ENCODE results near the gene SEMA4D.

The SEMA4D gene

DNA sequence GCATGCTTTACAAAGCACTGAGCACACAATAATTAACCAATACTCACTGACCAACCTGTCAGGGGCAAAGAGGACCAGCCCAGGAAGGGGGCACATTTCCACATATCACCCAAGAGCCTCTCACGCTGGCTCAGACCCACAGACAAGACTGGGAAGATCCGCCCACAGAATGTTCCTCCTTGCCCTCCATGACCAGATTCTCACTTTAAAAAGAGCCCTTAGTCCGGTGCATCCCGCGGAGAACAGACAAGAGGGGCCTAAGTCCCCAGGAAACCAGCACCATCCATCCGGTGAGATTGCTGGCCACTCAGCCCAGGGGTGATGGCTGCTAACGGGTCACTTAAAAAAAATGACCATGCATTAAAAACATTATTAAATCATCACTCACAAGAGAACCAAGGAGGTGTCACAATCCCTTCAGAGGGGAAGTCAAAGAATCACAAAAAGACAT, 32.9 kb downstream of the SEMA4D start:
- POLR2A ChIA-PET (ENCODE audit: low non-redundant PET): interaction anchor here (0.5 kb wide), 1 partner anchor 17 kb away, joined by 3 read pairs; no protein-coding TSS in a partner anchor
- no peak overlapping the region for H3K27ac ChIP-seq
- CTCF ChIA-PET: no interaction called here
- DNase-seq (ENCODE audit: low spot score): no peak
- TF ChIP-seq, protein P1, sequence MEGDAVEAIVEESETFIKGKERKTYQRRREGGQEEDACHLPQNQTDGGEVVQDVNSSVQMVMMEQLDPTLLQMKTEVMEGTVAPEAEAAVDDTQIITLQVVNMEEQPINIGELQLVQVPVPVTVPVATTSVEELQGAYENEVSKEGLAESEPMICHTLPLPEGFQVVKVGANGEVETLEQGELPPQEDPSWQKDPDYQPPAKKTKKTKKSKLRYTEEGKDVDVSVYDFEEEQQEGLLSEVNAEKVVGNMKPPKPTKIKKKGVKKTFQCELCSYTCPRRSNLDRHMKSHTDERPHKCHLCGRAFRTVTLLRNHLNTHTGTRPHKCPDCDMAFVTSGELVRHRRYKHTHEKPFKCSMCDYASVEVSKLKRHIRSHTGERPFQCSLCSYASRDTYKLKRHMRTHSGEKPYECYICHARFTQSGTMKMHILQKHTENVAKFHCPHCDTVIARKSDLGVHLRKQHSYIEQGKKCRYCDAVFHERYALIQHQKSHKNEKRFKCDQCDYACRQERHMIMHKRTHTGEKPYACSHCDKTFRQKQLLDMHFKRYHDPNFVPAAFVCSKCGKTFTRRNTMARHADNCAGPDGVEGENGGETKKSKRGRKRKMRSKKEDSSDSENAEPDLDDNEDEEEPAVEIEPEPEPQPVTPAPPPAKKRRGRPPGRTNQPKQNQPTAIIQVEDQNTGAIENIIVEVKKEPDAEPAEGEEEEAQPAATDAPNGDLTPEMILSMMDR (conservative IDR thresholded peaks at IDR 0.05; ENCODE audit: low read depth): no peak

DNA sequence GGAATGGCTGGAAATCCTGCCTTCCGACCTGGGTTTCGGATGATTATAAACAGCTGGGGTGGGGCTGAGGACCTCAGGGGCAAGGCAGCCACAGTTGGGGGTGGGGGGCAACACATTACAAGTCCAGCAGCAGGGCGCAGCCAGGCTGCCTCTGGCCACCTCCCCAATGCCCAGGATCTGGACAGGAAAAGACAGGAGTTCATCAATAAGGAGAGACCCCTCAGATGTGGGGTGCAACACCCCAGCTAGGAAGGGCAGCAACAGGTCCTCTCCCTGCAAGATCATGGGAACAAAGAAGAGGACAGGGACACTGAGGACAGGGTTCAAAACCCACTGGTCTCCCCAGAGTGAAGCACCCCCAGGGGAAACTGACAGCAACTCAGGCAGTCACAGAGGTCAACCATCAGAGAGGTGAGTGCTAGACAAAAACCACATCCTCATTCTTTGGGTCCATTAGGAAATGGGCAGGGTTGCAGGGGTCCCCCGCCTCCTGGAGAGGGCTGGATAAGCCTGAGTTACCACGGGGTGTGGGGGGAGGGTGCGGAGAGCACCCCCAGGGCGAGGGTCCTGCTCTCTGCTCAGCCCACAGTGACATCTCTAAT, 33.5 kb downstream of the SEMA4D start:
- no peak overlapping the region for H3K27ac ChIP-seq
- DNase-seq (ENCODE audit: low spot score): no peak
- ChIA-PET POLR2A (ENCODE audit: low non-redundant PET) (interaction anchor here (0.5 kb wide), 1 partner anchor 18 kb away, joined by 3 read pairs; no protein-coding TSS in a partner anchor), CTCF (no interaction called here)
- TF ChIP-seq, protein P1 (conservative IDR thresholded peaks at IDR 0.05; ENCODE audit: low read depth): no peak

DNA sequence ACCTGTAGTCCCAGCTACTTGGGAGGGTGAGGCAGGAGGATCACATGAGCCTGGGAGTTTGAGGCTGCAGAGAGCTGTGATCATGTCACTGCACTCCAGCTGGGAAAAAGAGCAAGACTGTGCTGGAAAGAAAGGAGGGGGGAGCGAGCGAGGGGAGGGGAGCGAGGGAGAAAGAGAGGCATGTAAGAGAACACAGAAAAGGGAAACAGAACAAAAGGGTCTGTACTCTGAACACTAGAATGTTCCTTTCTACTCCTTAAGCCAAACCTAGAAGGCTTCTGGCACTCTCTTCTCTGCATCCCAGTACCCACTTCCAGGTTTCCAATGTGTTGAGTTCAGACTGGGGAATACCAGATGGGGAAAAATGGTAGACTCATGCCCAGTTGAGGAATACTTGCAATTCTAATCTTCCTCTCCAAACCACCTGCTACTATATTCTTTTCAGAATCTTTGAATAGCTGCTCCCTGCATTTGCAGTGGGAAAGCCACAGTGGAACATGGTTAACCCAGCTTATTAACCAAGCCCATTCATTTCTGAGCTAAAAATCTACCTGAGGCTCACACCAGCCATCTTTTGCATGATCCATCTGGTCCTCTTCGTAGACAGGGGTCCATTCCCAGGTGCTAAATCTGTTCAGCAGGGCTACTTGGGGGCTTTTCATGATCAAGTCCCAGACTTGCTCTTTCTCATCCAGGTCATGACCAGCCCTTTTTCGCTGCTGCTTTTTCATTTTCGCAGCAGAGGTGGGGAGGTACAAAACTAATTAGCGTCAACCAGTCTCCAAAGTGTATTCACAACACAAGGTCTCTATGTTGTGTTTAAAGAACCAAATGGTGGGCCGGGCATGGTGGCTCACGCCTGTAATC, 34.9 kb downstream of the SEMA4D start:
- ChIA-PET CTCF (interaction anchor here (1.4 kb wide), 1 partner anchor 36 kb away, joined by 3 read pairs; no protein-coding TSS in a partner anchor), POLR2A (ENCODE audit: low non-redundant PET) (no interaction called here)
- TF ChIP-seq, protein P1 (conservative IDR thresholded peaks at IDR 0.05; ENCODE audit: low read depth): no peak
- no peak for DNase-seq (ENCODE audit: low spot score)
- no peak overlapping the region for H3K27ac ChIP-seq

DNA sequence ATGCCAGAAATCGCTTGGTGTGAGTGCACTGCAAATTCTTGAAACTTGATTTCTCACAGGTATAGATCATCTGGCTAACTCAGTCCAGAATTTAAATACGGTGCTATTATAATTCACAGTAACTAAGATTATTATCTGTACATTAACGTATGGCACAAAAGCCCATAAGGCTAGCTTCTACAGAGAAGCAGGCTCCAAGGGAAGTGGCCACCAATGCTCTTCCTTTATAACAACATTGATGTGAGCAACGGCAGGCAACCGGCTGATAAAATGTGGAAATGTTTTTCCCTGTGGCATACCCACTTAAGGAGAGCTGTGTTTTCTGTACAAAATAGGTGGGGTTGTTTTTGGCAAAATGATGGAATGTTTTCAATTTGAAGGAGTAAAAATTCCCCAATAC, 35.7 kb downstream of the SEMA4D start:
- TF ChIP-seq, protein P1 (conservative IDR thresholded peaks at IDR 0.05; ENCODE audit: low read depth): no peak
- DNase-seq (ENCODE audit: low spot score): no peak
- CTCF ChIA-PET: interaction anchor here (0.5 to 1.4 kb wide), 3 partner anchors 36 to 1413 kb away, joined by 3 to 5 read pairs (median 4); no protein-coding TSS in a partner anchor
- H3K27ac ChIP-seq: no peak overlapping the region
- POLR2A ChIA-PET (ENCODE audit: low non-redundant PET): no interaction called here

DNA sequence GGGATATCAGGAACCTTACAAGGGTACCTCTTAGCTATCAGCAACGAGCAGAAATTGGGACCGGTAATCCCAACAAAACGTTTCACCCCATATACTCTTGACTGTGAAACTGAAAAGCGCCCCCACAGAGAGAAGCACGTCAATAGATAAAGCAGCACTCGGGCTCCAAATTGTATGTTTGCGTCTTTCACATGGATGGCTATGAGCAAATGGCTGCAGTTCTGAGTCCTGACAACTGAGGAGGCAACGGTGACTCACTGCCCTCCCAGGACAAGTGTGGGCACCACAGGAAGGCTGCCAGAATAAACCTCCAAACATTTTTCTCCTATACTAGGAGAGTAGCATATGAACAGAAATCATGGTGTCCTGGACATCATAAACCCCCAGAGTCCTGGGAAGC, 36.6 kb downstream of the SEMA4D start:
- TF ChIP-seq, protein P1 (conservative IDR thresholded peaks at IDR 0.05; ENCODE audit: low read depth): no peak
- CTCF ChIA-PET: interaction anchor here (0.6 kb wide), 1 partner anchor 1131 kb away, joined by 4 read pairs; no protein-coding TSS in a partner anchor
- POLR2A ChIA-PET (ENCODE audit: low non-redundant PET): no interaction called here
- DNase-seq (ENCODE audit: low spot score): peak; percentile 51
- H3K27ac ChIP-seq: no peak overlapping the region

DNA sequence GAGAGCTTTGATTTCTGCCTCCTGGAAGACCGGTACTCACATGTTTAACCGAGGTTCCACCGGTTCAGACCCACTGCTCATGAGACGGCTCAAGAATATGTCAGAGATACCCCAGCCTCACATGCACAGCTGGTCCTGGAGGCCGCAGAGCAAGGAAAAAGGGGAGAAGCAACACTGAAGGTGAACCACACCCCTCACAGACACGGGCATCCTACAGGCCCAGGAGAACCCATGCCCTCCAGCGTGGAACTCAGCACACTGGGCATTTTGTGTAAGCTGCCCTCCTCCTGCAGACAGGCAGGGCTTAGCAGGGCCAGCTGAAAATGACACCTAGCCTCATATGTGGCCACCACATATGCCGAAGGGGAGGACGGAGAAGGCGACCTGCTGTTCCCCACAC, 37.4 kb downstream of the SEMA4D start:
- CTCF ChIA-PET: interaction anchor here (0.6 kb wide), 1 partner anchor 1130 kb away, joined by 4 read pairs; no protein-coding TSS in a partner anchor
- H3K27ac ChIP-seq: no peak overlapping the region
- POLR2A ChIA-PET (ENCODE audit: low non-redundant PET): no interaction called here
- DNase-seq (ENCODE audit: low spot score): no peak
- TF ChIP-seq, protein P1 (conservative IDR thresholded peaks at IDR 0.05; ENCODE audit: low read depth): no peak
